HEK293 (cell line): ENCODE results near the gene TRIM22.

Experiments used
- ELK4 ChIP-seq: IDR thresholded peaks from 2 replicates; pipeline ENCODE4 v1.6.1; 2011; ENCODE audit warnings: mild to moderate bottlenecking, low read depth, low read length, borderline replicate concordance
- HOXA7 ChIP-seq: sonication (generic); formaldehyde crosslinking; IDR thresholded peaks from 2 replicates; pipeline ENCODE4 v1.8.1; 2022; ENCODE audit warnings: missing genetic modification reagents, borderline replicate concordance
- HOXD13 ChIP-seq: sonication (generic); formaldehyde crosslinking; IDR thresholded peaks from 2 replicates; pipeline ENCODE4 v1.8.0; 2022; ENCODE audit warnings: missing genetic modification reagents, borderline replicate concordance
- REPIN1 ChIP-seq: fragments of 450-650 bp; formaldehyde crosslinking; IDR thresholded peaks from 2 replicates; pipeline ENCODE4 v1.5.1; 2017; ENCODE audit warnings: missing biosample characterization, missing genetic modification characterization, low read depth
- SETDB1 ChIP-seq: IDR thresholded peaks from one replicate; pipeline ENCODE4 v1.6.1; 2017; ENCODE audit warnings: mild to moderate bottlenecking, low read length, moderate library complexity, mixed read lengths; ENCODE audit not compliant: insufficient read length
- SP7 ChIP-seq: fragments of 450-650 bp; formaldehyde crosslinking; IDR thresholded peaks from 2 replicates; pipeline ENCODE4 v1.5.1; 2016; ENCODE audit warnings: missing biosample characterization, missing genetic modification characterization
- TCF7L2 ChIP-seq: IDR thresholded peaks from 2 replicates; pipeline ENCODE4 v1.6.1; 2011; ENCODE audit warnings: low read depth, mild to moderate bottlenecking, inconsistent platforms, low read length, moderate library complexity, borderline replicate concordance
- ZBTB26 ChIP-seq: fragments of 450-650 bp; formaldehyde crosslinking; optimal IDR thresholded peaks from 2 replicates; pipeline ENCODE3; 2016; ENCODE audit warnings: missing biosample characterization, mild to moderate bottlenecking, missing genetic modification characterization
- ZNF175 ChIP-seq: fragments of 450-650 bp; formaldehyde crosslinking; IDR thresholded peaks from 2 replicates; pipeline ENCODE4 v1.5.1; 2016; ENCODE audit warnings: missing biosample characterization, missing genetic modification characterization
- ZNF398 ChIP-seq: fragments of 450-650 bp; formaldehyde crosslinking; IDR thresholded peaks from 2 replicates; pipeline ENCODE4 v1.5.1; 2017; ENCODE audit warnings: missing biosample characterization, missing genetic modification characterization
- ZNF596 ChIP-seq: fragments of 450-650 bp; IDR thresholded peaks from 2 replicates; pipeline ENCODE4 v1.5.0; 2018; ENCODE audit warnings: missing biosample characterization, mild to moderate bottlenecking, missing genetic modification characterization, moderate library complexity
- ZNF624 ChIP-seq: fragments of 450-650 bp; formaldehyde crosslinking; IDR thresholded peaks from 2 replicates; pipeline ENCODE4 v1.5.1; 2017; ENCODE audit warnings: missing biosample characterization, missing genetic modification characterization
- ZNF701 ChIP-seq: fragments of 450-650 bp; formaldehyde crosslinking; IDR thresholded peaks from 2 replicates; pipeline ENCODE4 v1.5.1; 2016; ENCODE audit warnings: missing biosample characterization, missing genetic modification characterization
- TF ChIP-seq, protein P1 (sequence below): fragments of 450-650 bp; formaldehyde crosslinking; IDR thresholded peaks from 2 replicates; pipeline ENCODE4 v1.5.1; 2016; ENCODE audit warnings: missing biosample characterization, missing genetic modification characterization

GRCh38 chr11:5726351-5726750, 36.8 kb downstream of the TRIM22 start:
- TF ChIP-seq HOXD13 (CRISPR knock-in tag) (no peak), REPIN1 (tag by site-specific recombination) (no peak), TCF7L2 (no peak), SP7 (tag by site-specific recombination) (no peak), ZNF175 (tag by site-specific recombination) (no peak), HOXA7 (CRISPR knock-in tag) (no peak), ZBTB26 (tag by site-specific recombination) (no peak), ZNF701 (tag by site-specific recombination) (no peak), ZNF596 (tag by site-specific recombination) (no peak), ELK4 (no peak), ZNF624 (tag by site-specific recombination) (no peak), ZNF398 (tag by site-specific recombination) (no peak), SETDB1 (no peak)
- TF ChIP-seq, protein P1, sequence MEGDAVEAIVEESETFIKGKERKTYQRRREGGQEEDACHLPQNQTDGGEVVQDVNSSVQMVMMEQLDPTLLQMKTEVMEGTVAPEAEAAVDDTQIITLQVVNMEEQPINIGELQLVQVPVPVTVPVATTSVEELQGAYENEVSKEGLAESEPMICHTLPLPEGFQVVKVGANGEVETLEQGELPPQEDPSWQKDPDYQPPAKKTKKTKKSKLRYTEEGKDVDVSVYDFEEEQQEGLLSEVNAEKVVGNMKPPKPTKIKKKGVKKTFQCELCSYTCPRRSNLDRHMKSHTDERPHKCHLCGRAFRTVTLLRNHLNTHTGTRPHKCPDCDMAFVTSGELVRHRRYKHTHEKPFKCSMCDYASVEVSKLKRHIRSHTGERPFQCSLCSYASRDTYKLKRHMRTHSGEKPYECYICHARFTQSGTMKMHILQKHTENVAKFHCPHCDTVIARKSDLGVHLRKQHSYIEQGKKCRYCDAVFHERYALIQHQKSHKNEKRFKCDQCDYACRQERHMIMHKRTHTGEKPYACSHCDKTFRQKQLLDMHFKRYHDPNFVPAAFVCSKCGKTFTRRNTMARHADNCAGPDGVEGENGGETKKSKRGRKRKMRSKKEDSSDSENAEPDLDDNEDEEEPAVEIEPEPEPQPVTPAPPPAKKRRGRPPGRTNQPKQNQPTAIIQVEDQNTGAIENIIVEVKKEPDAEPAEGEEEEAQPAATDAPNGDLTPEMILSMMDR (tag by site-specific recombination): no peak
